Activated CD4-positive, CD25-positive, alpha-beta regulatory T cell treated with anti-CD3 and anti-CD28 coated beads, Interleukin-2, amount 50 U/mL, for 16 hours (primary cell): Measurements from ENCODE around the gene ELMO2.

Experiments
- DNase-seq: peaks from one replicate; pipeline ENCODE4 v3.0.0-alpha.2; 2020; ENCODE audit warnings: low read depth, low spot score

The ELMO2 gene

GRCh38 chr20:46367234-46367633 lies 39.2 kb downstream of the ELMO2 start:
- DNase-seq, result no peak

GRCh38 chr20:46366826-46367225 lies 39.6 kb downstream of the ELMO2 start:
- no peak for DNase-seq

GRCh38 chr20:46365487-46366220 lies 40.8 kb downstream of the ELMO2 start:
- no peak for DNase-seq

GRCh38 chr20:46364670-46365486 lies 41.5 kb downstream of the ELMO2 start:
- no peak for DNase-seq

GRCh38 chr20:46363874-46364669 lies 42.3 kb downstream of the ELMO2 start:
- DNase-seq, result peak; percentile 73

- no peak for DNase-seq
These were observed 43.2 kb downstream of the ELMO2 start for GRCh38 chr20:46362921-46363867.

GRCh38 chr20:46361811-46362210 lies 44.6 kb downstream of the ELMO2 start:
- DNase-seq, result no peak

- DNase-seq, result peak; percentile 14
These were observed 45.0 kb downstream of the ELMO2 start for GRCh38 chr20:46361381-46361780.

GRCh38 chr20:46359233-46359751 lies 47.1 kb downstream of the ELMO2 start:
- DNase-seq, result no peak

- DNase-seq, result no peak
These were observed 47.9 kb downstream of the ELMO2 start for GRCh38 chr20:46358346-46359058.

- DNase-seq, result no peak
These were observed 49.3 kb downstream of the ELMO2 start for GRCh38 chr20:46357030-46357514.

- no peak for DNase-seq
These were observed 50.0 kb downstream of the ELMO2 start for GRCh38 chr20:46356195-46357029.

- DNase-seq, result no peak
These were observed 50.6 kb downstream of the ELMO2 start for GRCh38 chr20:46355778-46356177.

- no peak for DNase-seq
These were observed 51.3 kb downstream of the ELMO2 start for GRCh38 chr20:46354920-46355654.

- DNase-seq, result no peak
These were observed 52.2 kb downstream of the ELMO2 start for GRCh38 chr20:46354207-46354555.

- no peak for DNase-seq
These were observed 52.8 kb downstream of the ELMO2 start for GRCh38 chr20:46353500-46354206.

- DNase-seq, result no peak
These were observed 54.0 kb downstream of the ELMO2 start for GRCh38 chr20:46352370-46352938.
